GM10248 (cell line): ENCODE measurements around the gene PBX2.

Experiments used
- CTCF ChIA-PET: fragments of 300-600 bp; sonication (Branson Sonifier 250); formaldehyde crosslinking; extraction: SDS; loops from one replicate; lab custom pipeline; 2021; ENCODE audit warnings: antibody characterized with exemption; lab: Yijun Ruan, JAX
- POLR2A ChIA-PET: fragments of 350-650 bp; sonication (Branson Sonifier 250); formaldehyde crosslinking; extraction: SDS; loops from one replicate; lab custom pipeline; 2020; ENCODE audit warnings: antibody characterized with exemption; lab: Yijun Ruan, JAX
- DNase-seq: peaks from one replicate; pipeline ENCODE4 v3.0.0; 2012; ENCODE audit errors: extremely low spot score
- TF ChIP-seq, protein P1 (sequence below): IDR thresholded peaks from 2 replicates; pipeline ENCODE4 v1.5.1; 2012; ENCODE audit warnings: mild to moderate bottlenecking, low read depth; ENCODE audit errors: extremely low read depth, missing control alignments, control extremely low read depth

PBX2 gene

GRCh38 chr6:32175322-32175710, 14.7 kb downstream of the PBX2 start:
- TF ChIP-seq, protein P1, sequence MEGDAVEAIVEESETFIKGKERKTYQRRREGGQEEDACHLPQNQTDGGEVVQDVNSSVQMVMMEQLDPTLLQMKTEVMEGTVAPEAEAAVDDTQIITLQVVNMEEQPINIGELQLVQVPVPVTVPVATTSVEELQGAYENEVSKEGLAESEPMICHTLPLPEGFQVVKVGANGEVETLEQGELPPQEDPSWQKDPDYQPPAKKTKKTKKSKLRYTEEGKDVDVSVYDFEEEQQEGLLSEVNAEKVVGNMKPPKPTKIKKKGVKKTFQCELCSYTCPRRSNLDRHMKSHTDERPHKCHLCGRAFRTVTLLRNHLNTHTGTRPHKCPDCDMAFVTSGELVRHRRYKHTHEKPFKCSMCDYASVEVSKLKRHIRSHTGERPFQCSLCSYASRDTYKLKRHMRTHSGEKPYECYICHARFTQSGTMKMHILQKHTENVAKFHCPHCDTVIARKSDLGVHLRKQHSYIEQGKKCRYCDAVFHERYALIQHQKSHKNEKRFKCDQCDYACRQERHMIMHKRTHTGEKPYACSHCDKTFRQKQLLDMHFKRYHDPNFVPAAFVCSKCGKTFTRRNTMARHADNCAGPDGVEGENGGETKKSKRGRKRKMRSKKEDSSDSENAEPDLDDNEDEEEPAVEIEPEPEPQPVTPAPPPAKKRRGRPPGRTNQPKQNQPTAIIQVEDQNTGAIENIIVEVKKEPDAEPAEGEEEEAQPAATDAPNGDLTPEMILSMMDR: no peak
- CTCF ChIA-PET: no interaction called here
- POLR2A ChIA-PET: no interaction called here
- no peak for DNase-seq

DNA sequence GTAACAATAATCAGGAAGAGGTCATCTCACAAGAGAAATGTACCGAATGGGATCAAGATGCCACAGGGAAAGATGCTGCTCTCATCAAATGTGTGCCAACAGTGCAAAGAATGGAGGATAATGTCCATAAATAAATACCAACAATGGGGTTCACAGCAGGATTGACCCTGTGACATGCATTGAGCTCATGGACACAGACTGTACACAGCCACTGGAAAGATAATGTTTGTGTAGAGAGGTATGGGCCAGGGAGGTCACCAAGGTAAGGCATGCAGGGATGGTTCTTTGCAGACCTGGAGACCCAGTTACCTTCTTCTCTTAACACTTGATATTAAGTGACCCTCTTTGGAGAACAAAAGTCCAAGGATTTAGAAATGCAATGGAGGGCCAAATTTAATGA, 15.6 kb downstream of the PBX2 start:
- CTCF ChIA-PET: no interaction called here
- no peak for DNase-seq
- POLR2A ChIA-PET: no interaction called here
- TF ChIP-seq, protein P1: no peak

GRCh38 chr6:32173051-32173727, 16.8 kb downstream of the PBX2 start:
- DNase-seq: no peak
- POLR2A ChIA-PET: no interaction called here
- TF ChIP-seq, protein P1: no peak
- CTCF ChIA-PET: no interaction called here

- TF ChIP-seq, protein P1: no peak
- POLR2A ChIA-PET: no interaction called here
- no peak for DNase-seq
- CTCF ChIA-PET: interaction anchor here (1.1 to 1.4 kb wide), 2 partner anchors 24 to 53 kb away, joined by 4 read pairs; no protein-coding TSS in a partner anchor
Measured at GRCh38 chr6:32171234-32171633, 18.8 kb downstream of the PBX2 start.

- ChIA-PET POLR2A (no interaction called here), CTCF (no interaction called here)
- no peak for DNase-seq
- TF ChIP-seq, protein P1: no peak
Measured at GRCh38 chr6:32170294-32170693, 19.7 kb downstream of the PBX2 start.

DNA sequence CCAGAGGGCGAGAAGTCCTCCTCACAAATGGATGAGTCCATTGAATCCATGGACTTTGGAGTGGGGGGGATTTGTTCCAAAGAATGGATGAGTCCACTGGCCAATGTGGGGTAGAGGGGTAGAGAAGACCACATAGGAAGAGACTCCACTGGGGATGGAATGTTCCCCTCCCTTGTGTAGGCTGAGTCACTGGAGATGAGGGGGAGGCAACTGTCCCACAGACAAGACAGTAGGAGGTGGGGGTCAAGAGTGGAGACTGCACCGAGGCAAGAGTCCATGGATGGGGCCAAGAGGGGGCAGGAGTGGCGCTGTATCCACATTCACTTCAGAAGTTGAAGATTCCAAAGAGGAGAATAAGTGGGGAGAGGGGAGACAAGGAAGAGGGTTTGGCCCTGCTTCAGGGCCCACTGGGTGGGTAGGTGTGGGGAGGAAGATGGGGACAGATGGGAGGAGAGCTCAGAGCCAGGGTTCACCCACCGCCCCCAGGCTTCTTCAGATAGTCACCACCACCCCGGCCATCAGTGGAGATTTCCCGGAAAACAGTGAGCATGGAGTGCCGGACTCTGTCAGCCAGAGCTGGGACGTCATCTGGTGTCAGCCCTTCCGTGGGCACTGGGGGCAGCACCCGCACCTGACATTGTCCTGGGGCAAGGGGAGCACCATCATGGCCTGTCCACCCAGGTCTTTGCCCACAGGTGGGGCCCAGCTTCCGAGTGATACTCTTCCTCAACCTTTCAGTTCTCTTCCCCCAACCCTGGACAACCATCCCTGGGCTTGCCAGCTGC, 21.0 kb downstream of the PBX2 start:
- TF ChIP-seq, protein P1: no peak
- CTCF ChIA-PET: interaction anchor here (1.1 kb wide), 1 partner anchor 50 kb away, joined by 5 read pairs; no protein-coding TSS in a partner anchor
- no peak for DNase-seq
- POLR2A ChIA-PET: no interaction called here
